PFSK-1 (cell line): ENCODE measurements around the gene NDRG3.

Experiments
- POLR2AphosphoS5 ChIP-seq: IDR thresholded peaks from 2 replicates; pipeline ENCODE4 v1.6.1; 2012; ENCODE audit warnings: low read depth, mild to moderate bottlenecking, control low read depth, low read length, moderate library complexity
- SIN3A ChIP-seq: IDR thresholded peaks from 2 replicates; pipeline ENCODE4 v1.6.1; 2012; ENCODE audit warnings: mild to moderate bottlenecking, low read length, moderate library complexity, borderline replicate concordance; ENCODE audit not compliant: insufficient read depth

GRCh38 chr20:36633285-36633772 is 112.6 kb downstream of the NDRG3 start:
- TF ChIP-seq POLR2AphosphoS5: no peak
- TF ChIP-seq SIN3A: no peak
